ENCODE results near the gene TTC39C.

GRCh38 chr18:24130494-24130893, 115.9 kb downstream of the TTC39C start:
- TF ChIP-seq YY1 (IDR thresholded peaks at IDR 0.05; ENCODE audit: low read depth) (no peak), CREB1 (IDR thresholded peaks at IDR 0.05; ENCODE audit: low read depth) (no peak), EP300 (IDR thresholded peaks at IDR 0.05; ENCODE audit: borderline replicate concordance) (no peak), EGR1 (IDR thresholded peaks at IDR 0.05) (no peak), CEBPB (IDR thresholded peaks at IDR 0.05) (no peak), FOXM1 (IDR thresholded peaks at IDR 0.05; ENCODE audit: borderline replicate concordance, low read depth) (no peak), MAX (IDR thresholded peaks at IDR 0.05) (no peak), REST (IDR thresholded peaks at IDR 0.05; ENCODE audit: low read depth) (no peak), TEAD4 (IDR thresholded peaks at IDR 0.05) (no peak), TAF1 (IDR thresholded peaks at IDR 0.05; ENCODE audit: low read depth) (no peak), ZBTB7A (IDR thresholded peaks at IDR 0.05; ENCODE audit: low read depth) (no peak), TCF12 (IDR thresholded peaks at IDR 0.05; ENCODE audit: low read depth) (no peak)

All from Ishikawa (cell line).